GM12872 (cell line): ENCODE data around the gene LRRC8E.

Experiments
- CTCF ChIP-seq: IDR thresholded peaks from 3 replicates; pipeline ENCODE4 v1.5.1; 2011; ENCODE audit warnings: low read depth, mild to moderate bottlenecking, low read length, moderate library complexity; ENCODE audit not compliant: insufficient read depth

The LRRC8E gene

GRCh38 chr19:7944177-7944761 is 56.0 kb downstream of the LRRC8E start:
- TF ChIP-seq CTCF = peak; percentile 84

DNA sequence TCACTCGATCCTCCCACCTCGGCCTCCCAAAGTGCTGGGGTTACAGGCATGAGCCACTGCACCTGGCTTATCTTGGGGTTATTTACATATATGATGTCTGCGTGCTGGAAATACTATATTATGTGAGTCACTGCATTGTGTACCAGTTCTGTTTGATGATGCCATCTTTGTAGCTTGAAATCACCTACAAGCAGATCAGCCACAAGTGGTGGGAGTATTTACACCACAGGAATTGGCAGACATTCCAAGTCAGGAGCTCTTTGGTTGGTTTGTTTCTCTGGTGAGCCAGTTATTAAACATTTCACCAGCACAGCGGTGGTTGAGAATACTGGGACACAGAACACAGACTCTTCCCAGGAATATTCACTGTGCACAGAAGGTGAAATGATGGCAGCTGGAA is 59.6 kb downstream of the LRRC8E start:
- no peak for TF ChIP-seq CTCF
